Measurements from ENCODE around the gene PTPRN.

DNA sequence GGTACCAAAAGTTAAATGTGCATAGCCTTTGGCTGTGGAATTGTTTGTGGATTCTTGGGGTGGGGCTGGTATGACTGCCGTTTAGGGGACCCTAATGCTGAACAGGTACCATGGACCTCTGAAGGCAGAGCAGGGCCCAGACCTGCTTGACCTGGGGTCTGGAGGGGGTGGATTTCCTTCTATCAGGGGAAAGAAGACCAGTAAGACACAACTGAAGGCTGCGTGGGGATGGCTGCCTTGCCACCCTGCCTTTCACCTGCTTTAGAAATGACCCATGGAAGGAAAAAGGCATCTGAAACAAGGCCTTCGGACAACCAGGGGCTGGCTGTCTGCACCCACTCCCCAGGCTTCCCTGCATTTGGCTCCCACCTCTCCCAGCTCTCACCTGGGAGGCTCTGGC lies 41.0 kb upstream of the PTPRN start:
- TF ChIP-seq ZFX (IDR thresholded peaks at IDR 0.05; ENCODE audit: borderline replicate concordance): no peak
- TF ChIP-seq, protein P1, sequence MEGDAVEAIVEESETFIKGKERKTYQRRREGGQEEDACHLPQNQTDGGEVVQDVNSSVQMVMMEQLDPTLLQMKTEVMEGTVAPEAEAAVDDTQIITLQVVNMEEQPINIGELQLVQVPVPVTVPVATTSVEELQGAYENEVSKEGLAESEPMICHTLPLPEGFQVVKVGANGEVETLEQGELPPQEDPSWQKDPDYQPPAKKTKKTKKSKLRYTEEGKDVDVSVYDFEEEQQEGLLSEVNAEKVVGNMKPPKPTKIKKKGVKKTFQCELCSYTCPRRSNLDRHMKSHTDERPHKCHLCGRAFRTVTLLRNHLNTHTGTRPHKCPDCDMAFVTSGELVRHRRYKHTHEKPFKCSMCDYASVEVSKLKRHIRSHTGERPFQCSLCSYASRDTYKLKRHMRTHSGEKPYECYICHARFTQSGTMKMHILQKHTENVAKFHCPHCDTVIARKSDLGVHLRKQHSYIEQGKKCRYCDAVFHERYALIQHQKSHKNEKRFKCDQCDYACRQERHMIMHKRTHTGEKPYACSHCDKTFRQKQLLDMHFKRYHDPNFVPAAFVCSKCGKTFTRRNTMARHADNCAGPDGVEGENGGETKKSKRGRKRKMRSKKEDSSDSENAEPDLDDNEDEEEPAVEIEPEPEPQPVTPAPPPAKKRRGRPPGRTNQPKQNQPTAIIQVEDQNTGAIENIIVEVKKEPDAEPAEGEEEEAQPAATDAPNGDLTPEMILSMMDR (IDR thresholded peaks at IDR 0.05): no peak
